Measurements from ENCODE around the gene ENPP3.
A peak's percentile ranks its signal among the peaks of the same experiment; 100 is the strongest.
"Not testable (repeated sequence)": the region's sequence is repeated elsewhere in the genome, so short reads cannot be mapped to it uniquely, and the experiment has no call there.

Gene ENPP3

GRCh38 chr6:131692031-131692430 is 54.9 kb downstream of the ENPP3 start:
- no peak for TF ChIP-seq CTCF (IDR thresholded peaks at IDR 0.05; ENCODE audit: low read depth, low read length)
- no peak for DNase-seq
- no peaks in the 10 kb centered on the region for H3K4me1 ChIP-seq
- peaks cover 2% of the 10 kb centered on the region; the same call in 1 of the 2 replicates for H3K27me3 ChIP-seq
- H3K36me3 ChIP-seq: no peaks in the 10 kb centered on the region
- no peaks in the 10 kb centered on the region for H3K9me3 ChIP-seq
- no peak overlapping the region for H3K4me3 ChIP-seq (ENCODE audit: low read depth, low read length)

- Histone ChIP-seq H3K4me3 (ENCODE audit: low read depth, low read length) (no peak overlapping the region), H3K27me3 (peaks cover 2% of the 10 kb centered on the region; the same call in 1 of the 2 replicates), H3K9me3 (no peaks in the 10 kb centered on the region), H3K4me1 (no peaks in the 10 kb centered on the region), H3K36me3 (no peaks in the 10 kb centered on the region)
- no peak for TF ChIP-seq CTCF (IDR thresholded peaks at IDR 0.05; ENCODE audit: low read depth, low read length)
- no peak for DNase-seq
Measured at GRCh38 chr6:131692589-131692988, 55.5 kb downstream of the ENPP3 start.

GRCh38 chr6:131693384-131693783 is 56.3 kb downstream of the ENPP3 start:
- H3K9me3 ChIP-seq: no peaks in the 10 kb centered on the region
- no peaks in the 10 kb centered on the region for H3K4me1 ChIP-seq
- DNase-seq: no peak
- no peak overlapping the region for H3K4me3 ChIP-seq (ENCODE audit: low read depth, low read length)
- no peaks in the 10 kb centered on the region for H3K36me3 ChIP-seq
- peaks cover 2% of the 10 kb centered on the region; the same call in 1 of the 2 replicates for H3K27me3 ChIP-seq
- no peak for TF ChIP-seq CTCF (IDR thresholded peaks at IDR 0.05; ENCODE audit: low read depth, low read length)

GRCh38 chr6:131694832-131695426 is 57.8 kb downstream of the ENPP3 start:
- peak; percentile 82 for TF ChIP-seq CTCF (IDR thresholded peaks at IDR 0.05; ENCODE audit: low read depth, low read length)
- Histone ChIP-seq H3K4me3 (ENCODE audit: low read depth, low read length) (no peak overlapping the region), H3K27me3 (peaks cover 2% of the 10 kb centered on the region; the same call in 1 of the 2 replicates), H3K9me3 (no peaks in the 10 kb centered on the region), H3K36me3 (no peaks in the 10 kb centered on the region), H3K4me1 (no peaks in the 10 kb centered on the region)
- DNase-seq: peak; percentile 49

- DNase-seq: no peak
- Histone ChIP-seq H3K4me1 (no peaks in the 10 kb centered on the region), H3K27me3 (peaks cover 2% of the 10 kb centered on the region; the same call in 1 of the 2 replicates), H3K9me3 (no peaks in the 10 kb centered on the region), H3K4me3 (ENCODE audit: low read depth, low read length) (no peak overlapping the region), H3K36me3 (no peaks in the 10 kb centered on the region)
- no peak for TF ChIP-seq CTCF (IDR thresholded peaks at IDR 0.05; ENCODE audit: low read depth, low read length)
Measured at GRCh38 chr6:131696956-131697355, 59.9 kb downstream of the ENPP3 start.

GRCh38 chr6:131700851-131701250 is 63.7 kb downstream of the ENPP3 start:
- H3K27me3 ChIP-seq; H3K36me3 ChIP-seq; DNase-seq; H3K4me1 ChIP-seq; H3K4me3 ChIP-seq (ENCODE audit: low read depth, low read length); H3K9me3 ChIP-seq: not testable (repeated sequence)

GRCh38 chr6:131703905-131704304 is 66.8 kb downstream of the ENPP3 start:
- H3K36me3 ChIP-seq; DNase-seq; H3K4me3 ChIP-seq (ENCODE audit: low read depth, low read length); H3K4me1 ChIP-seq; H3K27me3 ChIP-seq; H3K9me3 ChIP-seq: not testable (repeated sequence)

GRCh38 chr6:131710917-131711316 is 73.8 kb downstream of the ENPP3 start, which contains the start of gene CTAGE9:
TSS of gene CTAGE9 (minus strand) at chr6:131711017. CDS start at chr6:131711017, 0 bp downstream.
- H3K9me3 ChIP-seq; H3K36me3 ChIP-seq; H3K4me3 ChIP-seq (ENCODE audit: low read depth, low read length); H3K27me3 ChIP-seq; H3K4me1 ChIP-seq; DNase-seq: not testable (repeated sequence)

GRCh38 chr6:131715567-131715966 is 78.5 kb downstream of the ENPP3 start:
- not testable (repeated sequence) for H3K4me1 ChIP-seq; DNase-seq; H3K36me3 ChIP-seq; H3K27me3 ChIP-seq; H3K4me3 ChIP-seq (ENCODE audit: low read depth, low read length); H3K9me3 ChIP-seq
